ENCODE data around the gene C4orf50. TPM values are rescaled to one million over a fixed set of nuclear protein-coding genes. Genes with fewer than 3 reads are reported as not detected.

C4orf50 gene
- total RNA-seq, 1 donor from 2014 or later = 0.16 TPM

- Histone ChIP-seq H3K9me3 (ENCODE audit: insufficient read depth, low read depth, low read length) (no peaks in the 10 kb centered on the region), H2AFZ (ENCODE audit: low read depth, low read length) (no peak overlapping the region), H3K27me3 (ENCODE audit: insufficient read depth, low read length) (peaks cover 6% of the 10 kb centered on the region), H3K9ac (ENCODE audit: low read length) (no peak overlapping the region), H3K4me1 (ENCODE audit: insufficient read depth, low read length) (peaks cover 6% of the 10 kb centered on the region), H3K79me2 (ENCODE audit: insufficient read depth, low read length) (peaks cover 55% of the 10 kb centered on the region), H3K4me3 (ENCODE audit: insufficient read depth, low read depth, low read length) (no peak overlapping the region), H3K27ac (ENCODE audit: low read depth, low read length) (no peak overlapping the region), H4K20me1 (ENCODE audit: insufficient read depth, low read length) (peaks cover 88% of the 10 kb centered on the region), H3K36me3 (ENCODE audit: insufficient read depth, low read length) (no peaks in the 10 kb centered on the region), H3K4me2 (ENCODE audit: low read length) (peak overlapping the region; percentile 16)
- DNase-seq (ENCODE audit: low read depth) = peak; percentile 51
- Mint-ChIP-seq H3K9me3 (ENCODE audit: unreplicated experiment) (peaks cover 3% of the 10 kb centered on the region), H3K27me3 (ENCODE audit: low read depth, unreplicated experiment) (no peaks in the 10 kb centered on the region), H3K36me3 (ENCODE audit: low read depth, unreplicated experiment) (peaks cover 13% of the 10 kb centered on the region), H3K27ac (ENCODE audit: unreplicated experiment) (no peak overlapping the region), H3K4me1 (ENCODE audit: low read depth, unreplicated experiment) (peaks cover 18% of the 10 kb centered on the region), H3K4me3 (ENCODE audit: unreplicated experiment) (no peak overlapping the region)
- TF ChIP-seq CTCF (IDR thresholded peaks at IDR 0.05; ENCODE audit: insufficient read depth, low read depth, low read length) (no peak), EZH2 (IDR thresholded peaks at IDR 0.05; ENCODE audit: insufficient read depth, low read length) (no peak)
- FAIRE-seq = no peak
These were observed 143.3 kb downstream of the C4orf50 start for GRCh38 chr4:5874811-5875449.

GRCh38 chr4:5870701-5871100 is 147.5 kb downstream of the C4orf50 start:
- FAIRE-seq (no peak), DNase-seq (ENCODE audit: low read depth) (no peak)
- H3K9ac ChIP-seq (ENCODE audit: low read length) = no peak overlapping the region
- Mint-ChIP-seq H3K4me1 (ENCODE audit: low read depth, unreplicated experiment) (peaks cover 27% of the 10 kb centered on the region), H3K27me3 (ENCODE audit: low read depth, unreplicated experiment) (no peaks in the 10 kb centered on the region), H3K4me3 (ENCODE audit: unreplicated experiment) (no peak overlapping the region), H3K27ac (ENCODE audit: unreplicated experiment) (no peak overlapping the region), H3K9me3 (ENCODE audit: unreplicated experiment) (peaks cover 3% of the 10 kb centered on the region), H3K36me3 (ENCODE audit: low read depth, unreplicated experiment) (peaks cover 14% of the 10 kb centered on the region)
- H2AFZ ChIP-seq (ENCODE audit: low read depth, low read length) = no peak overlapping the region
- H3K36me3 ChIP-seq (ENCODE audit: insufficient read depth, low read length) = no peaks in the 10 kb centered on the region
- H3K4me2 ChIP-seq (ENCODE audit: low read length) = no peak overlapping the region
- H3K27me3 ChIP-seq (ENCODE audit: insufficient read depth, low read length) = no peaks in the 10 kb centered on the region
- TF ChIP-seq CTCF (IDR thresholded peaks at IDR 0.05; ENCODE audit: insufficient read depth, low read depth, low read length) = no peak
- no peak for TF ChIP-seq EZH2 (IDR thresholded peaks at IDR 0.05; ENCODE audit: insufficient read depth, low read length)
- peaks cover 80% of the 10 kb centered on the region for H4K20me1 ChIP-seq (ENCODE audit: insufficient read depth, low read length)
- H3K4me3 ChIP-seq (ENCODE audit: insufficient read depth, low read depth, low read length) = no peak overlapping the region
- H3K27ac ChIP-seq (ENCODE audit: low read depth, low read length) = no peak overlapping the region
- H3K9me3 ChIP-seq (ENCODE audit: insufficient read depth, low read depth, low read length) = no peaks in the 10 kb centered on the region
- H3K4me1 ChIP-seq (ENCODE audit: insufficient read depth, low read length) = peaks cover 14% of the 10 kb centered on the region
- H3K79me2 ChIP-seq (ENCODE audit: insufficient read depth, low read length) = peaks cover 33% of the 10 kb centered on the region

- no peaks in the 10 kb centered on the region for H3K27me3 Mint-ChIP-seq (ENCODE audit: low read depth, unreplicated experiment)
- H4K20me1 ChIP-seq (ENCODE audit: insufficient read depth, low read length) = peaks cover 77% of the 10 kb centered on the region
These were observed 148.1 kb downstream of the C4orf50 start for GRCh38 chr4:5869966-5870619.

More at GRCh38 chr4:5869966-5870619, 148.1 kb downstream of the C4orf50 start:
- Histone ChIP-seq H3K27ac (ENCODE audit: low read depth, low read length) (no peak overlapping the region), H3K36me3 (ENCODE audit: insufficient read depth, low read length) (no peaks in the 10 kb centered on the region), H3K9me3 (ENCODE audit: insufficient read depth, low read depth, low read length) (no peaks in the 10 kb centered on the region), H2AFZ (ENCODE audit: low read depth, low read length) (no peak overlapping the region), H3K9ac (ENCODE audit: low read length) (no peak overlapping the region), H3K4me3 (ENCODE audit: insufficient read depth, low read depth, low read length) (no peak overlapping the region), H3K27me3 (ENCODE audit: insufficient read depth, low read length) (no peaks in the 10 kb centered on the region), H3K4me1 (ENCODE audit: insufficient read depth, low read length) (peaks cover 13% of the 10 kb centered on the region), H3K79me2 (ENCODE audit: insufficient read depth, low read length) (peaks cover 33% of the 10 kb centered on the region), H3K4me2 (ENCODE audit: low read length) (no peak overlapping the region)
- Mint-ChIP-seq H3K36me3 (ENCODE audit: low read depth, unreplicated experiment) (peaks cover 16% of the 10 kb centered on the region), H3K9me3 (ENCODE audit: unreplicated experiment) (peaks cover 3% of the 10 kb centered on the region), H3K4me3 (ENCODE audit: unreplicated experiment) (no peak overlapping the region), H3K27ac (ENCODE audit: unreplicated experiment) (no peak overlapping the region), H3K4me1 (ENCODE audit: low read depth, unreplicated experiment) (peaks cover 26% of the 10 kb centered on the region)
- DNase-seq (ENCODE audit: low read depth) = no peak
- no peak for FAIRE-seq
- TF ChIP-seq CTCF (IDR thresholded peaks at IDR 0.05; ENCODE audit: insufficient read depth, low read depth, low read length) (no peak), EZH2 (IDR thresholded peaks at IDR 0.05; ENCODE audit: insufficient read depth, low read length) (no peak)

Measured in astrocyte (in vitro differentiated cells and primary cell).